HCT116 (cell line): Measurements from ENCODE around the gene UFD1. TPM values are rescaled to one million over a fixed set of nuclear protein-coding genes. Genes with fewer than 3 reads are reported as not detected.

Experiments used
- ATAC-seq: fragments of 200-7000 bp; cut with Tn5 transposase; 2 replicates; pipeline ENCODE4 v1.9.1; 2020; ENCODE audit warnings: mild to moderate bottlenecking, moderate library complexity
- BruUV-seq: library from RNA; stranded (reverse); fragments of 400-500 nt; replicated peaks from 2 replicates; lab custom pipeline; 2021; lab: Mats Ljungman, UMichigan
- CTCF ChIA-PET: fragments of 300-600 bp; sonication (Branson Sonifier 250); formaldehyde crosslinking; loops from one replicate; lab custom pipeline; 2021; ENCODE audit warnings: antibody characterized with exemption; lab: Charles Lee
- POLR2A ChIA-PET: fragments of 300-600, 350-600 bp; sonication (Branson Sonifier 250); formaldehyde crosslinking; loops from one replicate; lab custom pipeline; 2021; ENCODE audit warnings: antibody characterized with exemption; lab: Charles Lee
- RAD21 ChIA-PET, 2 experiments: fragments of 300-600 bp; sonication (Branson Sonifier 250); formaldehyde crosslinking; loops; one replicate each; lab custom pipeline; 2023; ENCODE audit warnings: low total read pairs in 2 of 2; ENCODE audit not compliant: uncharacterized antibody in 2 of 2, unreplicated experiment in 2 of 2, low non-redundant PET in 1 of 2; lab: Charles Lee
- DNase-seq: peaks from one replicate; pipeline ENCODE4 v3.0.0-alpha.2; 2010; ENCODE audit warnings: low read depth, low spot score
- H2AFZ ChIP-seq: fragments of 200-600 bp; shearing (Covaris generic), sonication (generic); 2 replicates; pipeline ENCODE4 v1.6.1; 2017; ENCODE audit warnings: low read depth, mixed run types, mixed read lengths, antibody characterized with exemption, low read length; ENCODE audit not compliant: poor library complexity, severe bottlenecking
- H3K27ac ChIP-seq: 2 replicates; pipeline ENCODE4 v1.5.1; 2012; ENCODE audit warnings: low read depth, low read length
- H3K27me3 ChIP-seq: fragments of 200-600 bp; sonication (generic); 2 replicates; pipeline ENCODE4 v1.6.1; 2016; ENCODE audit warnings: mixed run types, low read length, mixed read lengths; ENCODE audit not compliant: insufficient read depth
- H3K36me3 ChIP-seq, 2 experiments: fragments of 200-500 bp in 1 of 2; fragments of 200-600 bp in 1 of 2; sonication (Bioruptor generic) in 1 of 2; sonication (generic) in 1 of 2; 2 replicates each; pipeline versions ENCODE4 v1.5.1 to v1.6.1; 2014 to 2016; ENCODE audit warnings: low read length in 2 of 2, inconsistent platforms in 1 of 2, mixed read lengths in 1 of 2, mixed run types in 1 of 2; ENCODE audit not compliant: insufficient read depth in 2 of 2, control insufficient read depth in 1 of 2
- H3K4me1 ChIP-seq, 2 experiments: fragments of 200-600 bp in 1 of 2; sonication (generic) in 1 of 2; 2 replicates each; pipeline versions ENCODE4 v1.5.1 to v1.6.1; 2012 to 2017; ENCODE audit warnings: low read length in 2 of 2, inconsistent platforms in 1 of 2, mild to moderate bottlenecking in 1 of 2, mixed read lengths in 1 of 2, mixed run types in 1 of 2, moderate library complexity in 1 of 2; ENCODE audit not compliant: insufficient read depth in 2 of 2, control insufficient read depth in 1 of 2
- H3K4me2 ChIP-seq: fragments of 200-600 bp; sonication (generic); 2 replicates; pipeline ENCODE4 v1.6.1; 2017; ENCODE audit warnings: mixed run types, low read length, mixed read lengths
- H3K4me3 ChIP-seq, 2 experiments: fragments of 200-600 bp in 1 of 2; sonication (generic) in 1 of 2; replicated peaks in 1 of 2; 2 replicates each; pipeline ENCODE4 v1.5.1; 2011 to 2016; ENCODE audit warnings: low read length in 2 of 2, control low read depth in 1 of 2, low read depth in 1 of 2, mild to moderate bottlenecking in 1 of 2, mixed read lengths in 1 of 2, mixed run types in 1 of 2
- H3K79me2 ChIP-seq: fragments of 200-600 bp; sonication (generic); 2 replicates; pipeline ENCODE4 v1.6.1; 2017; ENCODE audit warnings: mild to moderate bottlenecking, mixed run types, low read length, moderate library complexity, mixed read lengths; ENCODE audit not compliant: insufficient read depth
- H3K9ac ChIP-seq: fragments of 200-600 bp; sonication (generic); 2 replicates; pipeline ENCODE4 v1.6.1; 2016; ENCODE audit warnings: low read length, mixed read lengths
- H3K9me2 ChIP-seq: fragments of 200-600 bp; sonication (generic), shearing (Covaris generic); 2 replicates; pipeline ENCODE4 v1.6.1; 2017; ENCODE audit warnings: mixed run types, mild to moderate bottlenecking, moderate library complexity; ENCODE audit not compliant: insufficient read depth
- H3K9me3 ChIP-seq, 2 experiments: fragments of 200-500 bp in 1 of 2; fragments of 200-600 bp in 1 of 2; sonication (Bioruptor generic) in 1 of 2; sonication (generic) in 1 of 2; 2 replicates each; pipeline ENCODE4 v1.6.1; 2014 to 2017; ENCODE audit warnings: low read length in 2 of 2, mixed read lengths in 2 of 2, inconsistent platforms in 1 of 2, low read depth in 1 of 2, mild to moderate bottlenecking in 1 of 2, mixed run types in 1 of 2, moderate library complexity in 1 of 2; ENCODE audit not compliant: control insufficient read depth in 1 of 2, insufficient read depth in 1 of 2
- H4K20me1 ChIP-seq: fragments of 200-600 bp; sonication (generic), shearing (Covaris generic); 2 replicates; pipeline ENCODE4 v1.6.1; 2017; ENCODE audit warnings: mixed run types, mild to moderate bottlenecking, moderate library complexity; ENCODE audit not compliant: insufficient read depth
- ATF3 ChIP-seq: IDR thresholded peaks from 2 replicates; pipeline ENCODE4 v1.6.1; 2012
- CTCF ChIP-seq, 3 experiments: fragments of 200-600 bp in 1 of 3; sonication (generic) in 1 of 3; IDR thresholded peaks in 2 of 3; conservative IDR thresholded peaks in 1 of 3; 2 replicates each; pipeline ENCODE4 v1.5.1; 2012 to 2017; ENCODE audit warnings: low read depth in 2 of 3, low read length in 2 of 3, antibody characterized with exemption in 1 of 3, borderline replicate concordance in 1 of 3, control low read depth in 1 of 3, mild to moderate bottlenecking in 1 of 3, mixed read lengths in 1 of 3, mixed run types in 1 of 3, moderate library complexity in 1 of 3; ENCODE audit not compliant: insufficient read depth in 1 of 3
- EZH2 ChIP-seq: fragments of 200-600 bp; sonication (generic); IDR thresholded peaks from 2 replicates; pipeline ENCODE4 v1.6.1; 2017; ENCODE audit warnings: antibody characterized with exemption, mixed run types
- EZH2phosphoT487 ChIP-seq: fragments of 200-600 bp; IDR thresholded peaks from 2 replicates; pipeline ENCODE4 v1.6.1; 2018; ENCODE audit warnings: antibody characterized with exemption, borderline replicate concordance
- FOSL1 ChIP-seq: IDR thresholded peaks from 2 replicates; pipeline ENCODE4 v1.6.1; 2012; ENCODE audit warnings: low read depth
- MAX ChIP-seq: IDR thresholded peaks from 2 replicates; pipeline ENCODE4 v1.6.1; 2012
- POLR2A ChIP-seq: IDR thresholded peaks from 2 replicates; pipeline ENCODE4 v1.7.0; 2011; ENCODE audit warnings: borderline replicate concordance; ENCODE audit not compliant: insufficient read depth, insufficient read length; ENCODE audit errors: extremely low read depth
- POLR2AphosphoS5 ChIP-seq: IDR thresholded peaks from 2 replicates; pipeline ENCODE4 v1.6.1; 2011; ENCODE audit warnings: mild to moderate bottlenecking, low read depth, low read length, moderate library complexity
- SIN3A ChIP-seq: IDR thresholded peaks from 2 replicates; pipeline ENCODE4 v1.6.1; 2012; ENCODE audit warnings: low read depth
- SP1 ChIP-seq: IDR thresholded peaks from 2 replicates; pipeline ENCODE4 v1.6.1; 2012; ENCODE audit warnings: low read depth
- SRF ChIP-seq: IDR thresholded peaks from 2 replicates; pipeline ENCODE4 v1.6.1; 2012; ENCODE audit warnings: low read depth
- TCF7L2 ChIP-seq: IDR thresholded peaks from 2 replicates; pipeline ENCODE4 v1.7.0; 2011; ENCODE audit warnings: borderline replicate concordance, inconsistent platforms; ENCODE audit not compliant: insufficient read depth, insufficient read length; ENCODE audit errors: extremely low read depth
- YY1 ChIP-seq: IDR thresholded peaks from 2 replicates; pipeline ENCODE4 v1.6.1; 2011; ENCODE audit warnings: low read length, low read depth, moderate library complexity, mild to moderate bottlenecking; ENCODE audit not compliant: insufficient replicate concordance; ENCODE audit errors: extremely low read depth
- ZBTB33 ChIP-seq: IDR thresholded peaks from 2 replicates; pipeline ENCODE4 v1.6.1; 2011; ENCODE audit warnings: mild to moderate bottlenecking, low read length, moderate library complexity; ENCODE audit not compliant: insufficient replicate concordance; ENCODE audit errors: extremely low read depth
- ZFX ChIP-seq: fragments of 450-650 bp; IDR thresholded peaks from 2 replicates; pipeline ENCODE4 v1.6.1; 2017
- intact Hi-C: fragments of 100-400 bp; cut with micrococcal nuclease; formaldehyde crosslinking; loops from 2 replicates; pipeline ENCODE4 v1.10.0; 2022
- total RNA-seq: library from RNA; stranded (reverse); gene quantifications from one replicate; pipeline ENCODE4 v1.2.1, GENCODE V29; 2021; ENCODE audit not compliant: unreplicated experiment

Gene UFD1
- total RNA-seq, 1 experiment from 2014 or later, result 97.5 TPM

GRCh38 chr22:19508024-19508776, 29.2 kb upstream of the UFD1 start:
- ChIA-PET POLR2A (no interaction called here), RAD21 (no interaction called here), CTCF (no interaction called here)
- no peaks in the 10 kb centered on the region for H3K9me2 ChIP-seq
- intact Hi-C loops, result no loop called here
- no peaks in the 10 kb centered on the region for H3K4me1 ChIP-seq
- no peak overlapping the region for H3K4me2 ChIP-seq
- no TSS peak for BruUV-seq
- H3K9me3 ChIP-seq, result no peaks in the 10 kb centered on the region
- no peak overlapping the region for H3K4me3 ChIP-seq
- TF ChIP-seq SRF, result no peak
- TF ChIP-seq MAX, result no peak
- TF ChIP-seq ZFX, result no peak
- TF ChIP-seq EZH2, result no peak
- no peak for TF ChIP-seq ATF3
- TF ChIP-seq FOSL1, result no peak
- no peak for TF ChIP-seq TCF7L2
- no peak for TF ChIP-seq POLR2AphosphoS5
- no peak for TF ChIP-seq SIN3A
- TF ChIP-seq YY1, result no peak
- no peak for TF ChIP-seq ZBTB33
- TF ChIP-seq POLR2A, result no peak
- no peak for TF ChIP-seq EZH2phosphoT487
- TF ChIP-seq SP1, result no peak
- no peak for TF ChIP-seq CTCF (IDR thresholded peaks at IDR 0.05 in 2 of 3, conservative IDR thresholded peaks at IDR 0.05 in 1 of 3; ENCODE audit: borderline replicate concordance in 1 of 3, insufficient read depth in 1 of 3, low read depth in 2 of 3, low read length in 2 of 3)
- ATAC-seq (no peak), DNase-seq (no peak)
- H4K20me1 ChIP-seq, result no peaks in the 10 kb centered on the region
- H3K27ac ChIP-seq, result no peak overlapping the region
- no peak overlapping the region for H3K9ac ChIP-seq
- H2AFZ ChIP-seq, result no peak overlapping the region
- H3K79me2 ChIP-seq, result no peaks in the 10 kb centered on the region
- no peaks in the 10 kb centered on the region for H3K27me3 ChIP-seq
- peaks cover 3 to 21% of the 10 kb centered on the region in 2 experiments; a peak in 3 of 4 replicates for H3K36me3 ChIP-seq
